CD8-positive, alpha-beta memory T cell (primary cell): ENCODE measurements around the gene OTOP1. TPM values are rescaled to one million over a fixed set of nuclear protein-coding genes. Genes with fewer than 3 reads are reported as not detected.

Experiments used
- CTCF ChIA-PET: fragments of 350-600 bp; sonication (Branson Sonifier 250); formaldehyde crosslinking; loops from one replicate; lab custom pipeline; 2021; ENCODE audit warnings: antibody characterized with exemption; lab: Charles Lee
- POLR2A ChIA-PET: fragments of 350-600 bp; sonication (Branson Sonifier 250); formaldehyde crosslinking; loops from one replicate; lab custom pipeline; 2021; ENCODE audit warnings: antibody characterized with exemption; lab: Charles Lee
- DNase-seq, 5 donors: peaks; one replicate each; pipeline versions ENCODE4 v3.0.0 to v3.0.0-alpha.2; 2020 to 2022; ENCODE audit warnings: mixed read lengths in 1 of 5
- H3K27ac ChIP-seq: one replicate; pipeline ENCODE4 v1.7.0; 2013; ENCODE audit warnings: low read depth, mild to moderate bottlenecking, low read length, moderate library complexity
- H3K27me3 ChIP-seq: 2 replicates; pipeline ENCODE4 v1.7.0; 2013; ENCODE audit warnings: low read length, mild to moderate bottlenecking; ENCODE audit not compliant: insufficient read depth, poor library complexity, severe bottlenecking
- H3K36me3 ChIP-seq: 2 replicates; pipeline ENCODE4 v1.7.0; 2013; ENCODE audit warnings: mild to moderate bottlenecking, low read length, moderate library complexity; ENCODE audit not compliant: insufficient read depth
- H3K4me1 ChIP-seq: 2 replicates; pipeline ENCODE4 v1.7.0; 2013; ENCODE audit warnings: mild to moderate bottlenecking, low read length, moderate library complexity; ENCODE audit not compliant: insufficient read depth
- H3K4me3 ChIP-seq: 2 replicates; pipeline ENCODE4 v1.7.0; 2013; ENCODE audit warnings: mild to moderate bottlenecking, low read length
- H3K9me3 ChIP-seq: 2 replicates; pipeline ENCODE4 v1.7.0; 2013; ENCODE audit warnings: mild to moderate bottlenecking, low read length
- H3K27ac Mint-ChIP-seq, 8 donors: one replicate each; pipeline ENCODE4 v1.8.0; 2020 to 2021; ENCODE audit warnings: mixed read lengths in 8 of 8, mild to moderate bottlenecking in 6 of 8, inconsistent platforms in 3 of 8, moderate library complexity in 3 of 8
- H3K27me3 Mint-ChIP-seq, 2 donors: one replicate each; pipeline ENCODE4 v1.8.0; 2020 to 2021; ENCODE audit warnings: mixed read lengths in 2 of 2, mild to moderate bottlenecking in 1 of 2, moderate library complexity in 1 of 2
- H3K36me3 Mint-ChIP-seq, 3 donors: one replicate each; pipeline ENCODE4 v1.8.0; 2020 to 2021; ENCODE audit warnings: mixed read lengths in 3 of 3, inconsistent platforms in 1 of 3, mild to moderate bottlenecking in 1 of 3
- H3K4me1 Mint-ChIP-seq, 3 donors: one replicate each; pipeline ENCODE4 v1.8.0; 2020 to 2021; ENCODE audit warnings: mixed read lengths in 3 of 3, inconsistent platforms in 1 of 3, mild to moderate bottlenecking in 1 of 3
- H3K4me3 Mint-ChIP-seq, 7 donors: one replicate each; pipeline ENCODE4 v1.8.0; 2020 to 2021; ENCODE audit warnings: mixed read lengths in 7 of 7, mild to moderate bottlenecking in 6 of 7, moderate library complexity in 4 of 7, inconsistent platforms in 2 of 7
- H3K9me3 Mint-ChIP-seq, 5 donors: one replicate each; pipeline ENCODE4 v1.8.0; 2020 to 2022; ENCODE audit warnings: mixed read lengths in 5 of 5, mild to moderate bottlenecking in 3 of 5, moderate library complexity in 2 of 5, inconsistent platforms in 1 of 5
- polyA plus RNA-seq: library from polyadenylated mRNA; unstranded; fragments of 300-500 nt; fragmentation: Illumina TruSeq; gene quantifications from one replicate; pipeline ENCODE4 v1.2.3, GENCODE V29; 2021
- total RNA-seq, 2 experiments: library from RNA; stranded (reverse); gene quantifications; one replicate each; pipeline ENCODE4 v1.2.3, GENCODE V29; 2021

Gene OTOP1, protein sequence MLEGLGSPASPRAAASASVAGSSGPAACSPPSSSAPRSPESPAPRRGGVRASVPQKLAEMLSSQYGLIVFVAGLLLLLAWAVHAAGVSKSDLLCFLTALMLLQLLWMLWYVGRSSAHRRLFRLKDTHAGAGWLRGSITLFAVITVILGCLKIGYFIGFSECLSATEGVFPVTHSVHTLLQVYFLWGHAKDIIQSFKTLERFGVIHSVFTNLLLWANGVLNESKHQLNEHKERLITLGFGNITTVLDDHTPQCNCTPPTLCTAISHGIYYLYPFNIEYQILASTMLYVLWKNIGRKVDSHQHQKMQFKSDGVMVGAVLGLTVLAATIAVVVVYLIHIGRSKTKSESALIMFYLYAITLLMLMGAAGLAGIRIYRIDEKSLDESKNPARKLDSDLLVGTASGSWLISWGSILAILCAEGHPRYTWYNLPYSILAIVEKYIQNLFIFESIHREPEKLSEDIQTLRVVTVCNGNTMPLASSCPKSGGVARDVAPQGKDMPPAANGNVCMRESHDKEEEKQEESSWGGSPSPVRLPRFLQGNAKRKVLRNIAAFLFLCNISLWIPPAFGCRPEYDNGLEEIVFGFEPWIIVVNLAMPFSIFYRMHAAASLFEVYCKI
- total RNA-seq: not detected
- polyA plus RNA-seq: not detected

DNA sequence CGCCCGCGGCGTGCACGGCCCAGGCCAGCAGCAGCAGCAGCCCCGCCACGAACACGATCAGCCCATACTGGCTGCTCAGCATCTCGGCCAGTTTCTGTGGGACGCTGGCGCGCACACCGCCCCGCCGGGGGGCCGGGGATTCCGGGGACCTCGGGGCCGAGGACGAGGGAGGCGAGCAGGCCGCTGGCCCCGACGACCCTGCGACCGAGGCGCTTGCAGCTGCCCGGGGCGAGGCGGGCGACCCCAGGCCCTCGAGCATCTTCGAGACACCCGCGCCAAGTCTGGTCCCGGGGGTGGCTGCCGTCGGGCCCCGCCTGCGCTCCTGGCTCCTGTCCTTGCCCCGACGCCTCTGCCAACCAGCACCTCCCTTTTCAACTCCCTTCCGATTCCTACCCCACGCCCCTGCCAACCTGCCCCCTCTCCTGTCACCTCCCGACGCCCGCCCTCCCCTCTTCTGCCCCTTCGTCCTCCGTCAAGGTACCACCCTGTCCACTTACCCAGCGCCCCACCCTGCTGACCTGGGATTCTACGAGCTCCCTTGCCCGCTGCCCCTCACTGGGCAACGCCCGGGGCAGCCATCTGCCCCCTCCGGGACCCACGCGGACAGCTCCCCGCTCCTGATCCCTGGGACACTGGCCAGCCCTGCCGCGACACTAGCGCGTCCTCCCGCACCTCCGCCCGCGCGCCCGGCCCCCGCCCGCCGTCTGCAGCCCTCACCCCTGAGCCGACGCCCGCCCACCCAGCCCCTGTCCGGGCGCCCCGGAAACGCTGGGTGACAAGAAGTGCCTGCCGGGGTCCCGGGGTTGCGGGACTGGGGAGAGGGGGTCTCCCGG, at the start of gene OTOP1:
OTOP1 (minus strand) TSS at position 324 of the 833 bp plus-strand sequence; CDS start at position 259, 65 bp downstream.
- Mint-ChIP-seq H3K36me3 (peaks cover 0 to 10% (median 0%) of the 10 kb centered on the region in 3 donors), H3K27ac (no peak within 1 kb of the TSS), H3K9me3 (peaks cover 0 to 4% (median 0%) of the 10 kb centered on the region in 5 donors), H3K4me1 (peaks cover 11 to 19% (median 17%) of the 10 kb centered on the region in 3 donors), H3K4me3 (peak within 1 kb of the TSS in 4 of 7 donors; percentile 21 to 69 (median 42)), H3K27me3 (peaks cover 54 to 65% of the 10 kb centered on the region in 2 donors)
- H3K27ac ChIP-seq: no peak within 1 kb of the TSS
- H3K9me3 ChIP-seq: no peaks in the 10 kb centered on the region
- CTCF ChIA-PET: no interaction called here
- POLR2A ChIA-PET: no interaction called here
- H3K4me3 ChIP-seq: no peak within 1 kb of the TSS
- no peaks in the 10 kb centered on the region for H3K4me1 ChIP-seq
- H3K27me3 ChIP-seq: peaks cover 5% of the 10 kb centered on the region
- no peak for DNase-seq
- no peaks in the 10 kb centered on the region for H3K36me3 ChIP-seq

DNA sequence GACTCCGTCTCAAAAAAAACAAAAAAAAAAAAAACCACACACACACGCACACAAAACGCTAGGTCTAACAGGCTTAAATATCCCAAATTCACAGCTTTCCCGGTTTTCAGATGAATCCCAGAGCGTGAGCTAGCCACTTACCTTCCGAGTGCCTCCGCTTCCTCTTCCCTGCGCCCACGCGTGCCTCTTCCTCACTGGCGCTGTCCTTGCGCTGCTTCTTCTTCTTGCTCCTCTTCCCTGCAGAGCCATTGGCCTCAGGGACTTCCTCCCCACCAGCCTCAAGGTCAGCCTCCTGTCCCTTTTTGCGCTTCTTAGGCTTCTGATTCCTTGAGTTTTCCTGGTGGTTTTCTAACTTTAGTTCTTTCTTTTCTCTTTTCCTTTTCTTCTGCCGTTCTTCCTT, 47.5 kb upstream of the OTOP1 start:
- H3K27me3 ChIP-seq: no peaks in the 10 kb centered on the region

GRCh38 chr4:4271912-4272311, 45.2 kb upstream of the OTOP1 start:
- POLR2A ChIA-PET: no interaction called here
- Histone ChIP-seq H3K4me3 (no peak overlapping the region), H3K36me3 (peaks cover 33% of the 10 kb centered on the region), H3K27me3 (no peaks in the 10 kb centered on the region), H3K4me1 (peaks cover 21% of the 10 kb centered on the region), H3K27ac (no peak overlapping the region), H3K9me3 (no peaks in the 10 kb centered on the region)
- CTCF ChIA-PET: interaction anchor here (1.0 kb wide), 1 partner anchor 12 kb away, joined by 10 read pairs; no protein-coding TSS in a partner anchor
- Mint-ChIP-seq H3K4me3 (peak overlapping the region in 3 of 7 donors; percentile 37 to 78 (median 48)), H3K27me3 (no peaks in the 10 kb centered on the region), H3K4me1 (peaks cover 61 to 70% (median 68%) of the 10 kb centered on the region in 3 donors), H3K27ac (peak overlapping the region; percentile 61 to 99 (median 96)), H3K36me3 (peaks cover 27 to 86% (median 45%) of the 10 kb centered on the region in 3 donors), H3K9me3 (no peaks in the 10 kb centered on the region)
- no peak for DNase-seq

More for the DNA sequence above, 47.5 kb upstream of the OTOP1 start:
- no peaks in the 10 kb centered on the region for H3K27me3 Mint-ChIP-seq
- Histone ChIP-seq H3K4me1 (peaks cover 21% of the 10 kb centered on the region), H3K27ac (no peak overlapping the region), H3K9me3 (no peaks in the 10 kb centered on the region), H3K36me3 (peaks cover 44% of the 10 kb centered on the region), H3K4me3 (no peak overlapping the region)
- peak overlapping the region in 1 of 7 donors; percentile 4 for H3K4me3 Mint-ChIP-seq
- no peaks in the 10 kb centered on the region for H3K9me3 Mint-ChIP-seq
- peaks cover 35 to 87% (median 48%) of the 10 kb centered on the region in 3 donors for H3K36me3 Mint-ChIP-seq
- DNase-seq: no peak
- peaks cover 44 to 53% (median 49%) of the 10 kb centered on the region in 3 donors for H3K4me1 Mint-ChIP-seq
- ChIA-PET CTCF (interaction anchor here (0.8 to 3.2 kb wide), 4 partner anchors 10 to 14 kb away, joined by 3 to 13 read pairs (median 5); no protein-coding TSS in a partner anchor), POLR2A (no interaction called here)
- H3K27ac Mint-ChIP-seq: peak overlapping the region in 5 of 8 donors; percentile 45 to 88 (median 57)

DNA sequence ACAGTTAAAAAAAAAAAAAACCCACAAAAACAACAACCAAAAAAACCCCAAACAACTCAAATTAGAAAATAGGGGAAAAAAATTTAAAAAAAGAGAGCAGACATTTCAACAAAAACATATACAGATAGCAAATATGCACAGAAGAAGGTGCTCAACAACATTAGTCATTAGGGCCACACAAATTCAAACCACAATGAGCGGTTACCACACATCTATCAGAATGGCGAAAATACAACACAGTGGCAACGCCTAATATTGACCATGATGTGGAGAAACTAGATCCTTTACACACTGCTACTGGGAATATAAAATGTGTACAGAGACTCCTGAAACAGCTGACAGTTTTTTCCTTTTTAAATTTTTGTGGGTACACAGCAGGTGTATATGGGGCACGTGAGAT, 43.8 kb upstream of the OTOP1 start:
- peak overlapping the region; percentile 51 to 95 (median 83) for H3K4me3 Mint-ChIP-seq
- peak overlapping the region; percentile 87 to 99 (median 97) for H3K27ac Mint-ChIP-seq
- no peaks in the 10 kb centered on the region for H3K27me3 Mint-ChIP-seq
- peaks cover 21% of the 10 kb centered on the region for H3K4me1 ChIP-seq
- no peaks in the 10 kb centered on the region for H3K9me3 Mint-ChIP-seq
- ChIA-PET POLR2A (interaction anchor here (0.5 to 3.7 kb wide), 5 partner anchors 10 to 33 kb away, joined by 3 to 21 read pairs (median 3); partner anchors contain the start of genes LYAR, TMEM128 and ZBTB49), CTCF (interaction anchor here (0.9 to 3.2 kb wide), 5 partner anchors 11 to 78 kb away, joined by 3 to 35 read pairs (median 4); partner anchors contain the start of gene TMEM128)
- no peak overlapping the region for H3K4me3 ChIP-seq
- peak in 1 of 5 donors; percentile 10 for DNase-seq
- peaks cover 25 to 84% (median 49%) of the 10 kb centered on the region in 3 donors for H3K36me3 Mint-ChIP-seq
- peaks cover 33% of the 10 kb centered on the region for H3K36me3 ChIP-seq
- no peaks in the 10 kb centered on the region for H3K9me3 ChIP-seq
- H3K27ac ChIP-seq: peak overlapping the region; percentile 100
- no peaks in the 10 kb centered on the region for H3K27me3 ChIP-seq
- peaks cover 75 to 84% (median 82%) of the 10 kb centered on the region in 3 donors for H3K4me1 Mint-ChIP-seq

DNA sequence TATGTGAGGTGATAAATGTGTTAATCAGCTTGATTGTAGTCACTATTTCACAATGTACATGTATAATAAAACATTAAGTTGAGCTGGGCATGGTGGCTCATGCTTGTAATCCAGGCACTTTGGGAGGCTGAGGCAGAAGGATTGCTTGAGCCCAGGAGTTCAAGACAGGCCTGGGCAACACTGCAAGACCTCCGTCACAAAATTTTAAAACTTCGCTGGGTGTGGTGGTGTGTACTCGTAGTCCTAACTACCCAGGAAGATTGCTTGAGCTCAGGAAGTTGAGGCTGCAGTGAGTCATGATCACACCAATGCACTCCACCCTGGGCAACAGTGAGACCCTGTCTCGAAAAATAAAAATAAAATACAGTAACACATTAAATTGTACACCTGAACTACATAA, 43.1 kb upstream of the OTOP1 start:
- DNase-seq: peak in 4 of 5 donors; percentile 9 to 80 (median 43)
- CTCF ChIA-PET: interaction anchor here (0.9 to 3.2 kb wide), 6 partner anchors 10 to 79 kb away, joined by 3 to 35 read pairs (median 4); partner anchors contain the start of gene TMEM128
- Histone ChIP-seq H3K4me3 (no peak overlapping the region), H3K36me3 (peaks cover 31% of the 10 kb centered on the region), H3K27ac (peak overlapping the region; percentile 100), H3K27me3 (no peaks in the 10 kb centered on the region), H3K4me1 (peaks cover 25% of the 10 kb centered on the region), H3K9me3 (no peaks in the 10 kb centered on the region)
- Mint-ChIP-seq H3K4me3 (peak overlapping the region; percentile 83 to 95 (median 88)), H3K27me3 (no peaks in the 10 kb centered on the region), H3K9me3 (no peaks in the 10 kb centered on the region), H3K27ac (peak overlapping the region; percentile 87 to 99 (median 97)), H3K36me3 (peaks cover 25 to 78% (median 51%) of the 10 kb centered on the region in 3 donors), H3K4me1 (peaks cover 78 to 91% (median 87%) of the 10 kb centered on the region in 3 donors)
- POLR2A ChIA-PET: interaction anchor here (0.6 to 3.7 kb wide), 5 partner anchors 10 to 117 kb away, joined by 3 to 21 read pairs (median 3); partner anchors contain the start of genes LYAR, NSG1, TMEM128 and ZBTB49

- Histone ChIP-seq H3K4me1 (peaks cover 28% of the 10 kb centered on the region), H3K27me3 (no peaks in the 10 kb centered on the region), H3K36me3 (peaks cover 26% of the 10 kb centered on the region), H3K4me3 (peak overlapping the region; percentile 54), H3K27ac (peak overlapping the region; percentile 100), H3K9me3 (no peaks in the 10 kb centered on the region)
- H3K27ac Mint-ChIP-seq: peak overlapping the region; percentile 87 to 99 (median 97)
- H3K36me3 Mint-ChIP-seq: peaks cover 20 to 73% (median 48%) of the 10 kb centered on the region in 3 donors
- peak overlapping the region; percentile 83 to 95 (median 88) for H3K4me3 Mint-ChIP-seq
- ChIA-PET POLR2A (interaction anchor here (0.6 to 3.7 kb wide), 5 partner anchors 19 to 161 kb away, joined by 3 to 21 read pairs (median 4); partner anchors contain the start of genes LYAR, NSG1, TMEM128 and ZBTB49), CTCF (interaction anchor here (1.0 to 3.2 kb wide), 7 partner anchors 10 to 79 kb away, joined by 3 to 35 read pairs (median 6); partner anchors contain the start of genes LYAR, TMEM128 and ZBTB49)
- H3K4me1 Mint-ChIP-seq: peaks cover 75 to 90% (median 87%) of the 10 kb centered on the region in 3 donors
- H3K27me3 Mint-ChIP-seq: no peaks in the 10 kb centered on the region
- no peaks in the 10 kb centered on the region for H3K9me3 Mint-ChIP-seq
- peak; percentile 38 to 84 (median 53) for DNase-seq
Measured at GRCh38 chr4:4269331-4269731, 42.6 kb upstream of the OTOP1 start.
